Panc1 (cell line): Measurements from ENCODE around the gene AKT3.

Source experiments
- CTCF ChIP-seq: fragments of 450-650 bp; IDR thresholded peaks from 2 replicates; pipeline ENCODE4 v1.5.1; 2017; ENCODE audit warnings: mild to moderate bottlenecking
- REST ChIP-seq, 2 experiments: IDR thresholded peaks; 2 replicates each; pipeline ENCODE4 v1.6.1; 2011 to 2012; ENCODE audit warnings: low read depth in 2 of 2, control low read depth in 1 of 2, low read length in 1 of 2, mild to moderate bottlenecking in 1 of 2, moderate library complexity in 1 of 2; ENCODE audit not compliant: insufficient read depth in 1 of 2
- SIN3A ChIP-seq: IDR thresholded peaks from 2 replicates; pipeline ENCODE4 v1.6.1; 2012; ENCODE audit warnings: low read depth, mild to moderate bottlenecking, low read length, moderate library complexity, borderline replicate concordance; ENCODE audit not compliant: insufficient read depth
- TCF7L2 ChIP-seq: IDR thresholded peaks from 2 replicates; pipeline ENCODE4 v1.6.1; 2011; ENCODE audit warnings: mild to moderate bottlenecking, low read depth, low read length, inconsistent platforms

- TF ChIP-seq CTCF (no peak), REST (IDR thresholded peaks at IDR 0.05; ENCODE audit: insufficient read depth in 1 of 2, low read depth in 2 of 2, low read length in 1 of 2) (no peak), TCF7L2 (no peak), SIN3A (no peak)
Observed at GRCh38 chr1:243725846-243726245, 124.2 kb downstream of the AKT3 start.
